KMS-11 (cell line): Measurements from ENCODE around the gene TTC27.
"Not testable (repeated sequence)": the region's sequence is repeated elsewhere in the genome, so short reads cannot be mapped to it uniquely, and the experiment has no call there.

Source experiments
- H2AFZ ChIP-seq: fragments of 200-600 bp; sonication (generic); 2 replicates; pipeline ENCODE4 v1.6.1; 2016; ENCODE audit warnings: antibody characterized with exemption, mixed run types, low read depth
- H3K27ac ChIP-seq: fragments of 200-600 bp; sonication (generic); 2 replicates; pipeline ENCODE4 v1.6.1; 2016; ENCODE audit warnings: mild to moderate bottlenecking, mixed run types
- H3K27me3 ChIP-seq: fragments of 200-600 bp; sonication (generic); 2 replicates; pipeline ENCODE4 v1.6.1; 2017; ENCODE audit warnings: mild to moderate bottlenecking, low read depth, mixed run types, moderate library complexity; ENCODE audit not compliant: insufficient read depth
- H3K36me3 ChIP-seq: fragments of 200-600 bp; sonication (generic); 2 replicates; pipeline ENCODE4 v1.6.1; 2017; ENCODE audit warnings: mild to moderate bottlenecking, mixed run types; ENCODE audit not compliant: insufficient read depth
- H3K4me1 ChIP-seq: fragments of 200-600 bp; sonication (generic); 2 replicates; pipeline ENCODE4 v1.6.1; 2016; ENCODE audit warnings: mild to moderate bottlenecking, low read depth, mixed run types; ENCODE audit not compliant: poor library complexity, severe bottlenecking
- H3K4me2 ChIP-seq: fragments of 200-600 bp; sonication (generic); 2 replicates; pipeline ENCODE4 v1.7.0; 2016; ENCODE audit warnings: mild to moderate bottlenecking, mixed run types
- H3K4me3 ChIP-seq: fragments of 200-600 bp; sonication (generic); IDR thresholded peaks from 2 replicates; pipeline ENCODE4 v1.6.1; 2017; ENCODE audit warnings: low read depth, low read length, mixed read lengths; ENCODE audit not compliant: insufficient read depth
- H3K79me2 ChIP-seq: fragments of 200-600 bp; sonication (generic); 2 replicates; pipeline ENCODE4 v1.6.1; 2016; ENCODE audit warnings: low read depth, mixed run types; ENCODE audit not compliant: insufficient read depth
- H3K9ac ChIP-seq: fragments of 200-600 bp; sonication (generic); 2 replicates; pipeline ENCODE4 v1.6.1; 2016; ENCODE audit warnings: mild to moderate bottlenecking, mixed run types
- H4K20me1 ChIP-seq: fragments of 200-600 bp; sonication (generic); 2 replicates; pipeline ENCODE4 v1.6.1; 2016; ENCODE audit warnings: mild to moderate bottlenecking, mixed run types; ENCODE audit not compliant: insufficient read depth
- TF ChIP-seq, protein P1 (sequence below): fragments of 200-600 bp; sonication (generic); conservative IDR thresholded peaks from 2 replicates; pipeline ENCODE4 v1.6.1; 2017; ENCODE audit warnings: low read depth, mild to moderate bottlenecking, antibody characterized with exemption, low read length, moderate library complexity, mixed read lengths

Gene TTC27

DNA sequence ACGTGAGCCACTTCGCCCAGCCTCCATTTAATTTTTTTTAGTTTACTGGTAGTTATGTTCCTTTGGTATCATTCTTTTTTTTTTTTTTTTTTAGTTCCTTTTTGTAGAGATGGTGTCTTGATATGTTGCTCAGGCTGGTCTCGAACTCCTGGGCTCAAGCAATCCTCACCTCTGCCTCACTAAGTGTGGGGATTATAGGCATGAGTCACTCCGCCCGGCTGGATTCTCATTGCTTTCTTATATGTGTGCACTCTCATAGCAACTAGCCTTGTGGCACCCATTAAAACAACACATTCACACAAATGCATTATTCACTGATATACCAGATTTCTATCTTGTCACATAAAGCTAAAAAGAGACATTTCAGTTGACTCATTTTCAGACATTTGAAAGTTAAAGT, 4.2 kb downstream of the TTC27 start:
- no peaks in the 10 kb centered on the region for H3K36me3 ChIP-seq
- no peaks in the 10 kb centered on the region for H4K20me1 ChIP-seq
- no peak overlapping the region for H3K27ac ChIP-seq
- H3K4me1 ChIP-seq = peaks cover 6% of the 10 kb centered on the region
- peaks cover 13% of the 10 kb centered on the region for H3K79me2 ChIP-seq
- no peaks in the 10 kb centered on the region for H3K27me3 ChIP-seq
- TF ChIP-seq, protein P1, sequence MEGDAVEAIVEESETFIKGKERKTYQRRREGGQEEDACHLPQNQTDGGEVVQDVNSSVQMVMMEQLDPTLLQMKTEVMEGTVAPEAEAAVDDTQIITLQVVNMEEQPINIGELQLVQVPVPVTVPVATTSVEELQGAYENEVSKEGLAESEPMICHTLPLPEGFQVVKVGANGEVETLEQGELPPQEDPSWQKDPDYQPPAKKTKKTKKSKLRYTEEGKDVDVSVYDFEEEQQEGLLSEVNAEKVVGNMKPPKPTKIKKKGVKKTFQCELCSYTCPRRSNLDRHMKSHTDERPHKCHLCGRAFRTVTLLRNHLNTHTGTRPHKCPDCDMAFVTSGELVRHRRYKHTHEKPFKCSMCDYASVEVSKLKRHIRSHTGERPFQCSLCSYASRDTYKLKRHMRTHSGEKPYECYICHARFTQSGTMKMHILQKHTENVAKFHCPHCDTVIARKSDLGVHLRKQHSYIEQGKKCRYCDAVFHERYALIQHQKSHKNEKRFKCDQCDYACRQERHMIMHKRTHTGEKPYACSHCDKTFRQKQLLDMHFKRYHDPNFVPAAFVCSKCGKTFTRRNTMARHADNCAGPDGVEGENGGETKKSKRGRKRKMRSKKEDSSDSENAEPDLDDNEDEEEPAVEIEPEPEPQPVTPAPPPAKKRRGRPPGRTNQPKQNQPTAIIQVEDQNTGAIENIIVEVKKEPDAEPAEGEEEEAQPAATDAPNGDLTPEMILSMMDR = no peak
- H3K4me3 ChIP-seq = no peak overlapping the region
- no peak overlapping the region for H2AFZ ChIP-seq
- H3K4me2 ChIP-seq = no peak overlapping the region
- H3K9ac ChIP-seq = no peak overlapping the region

DNA sequence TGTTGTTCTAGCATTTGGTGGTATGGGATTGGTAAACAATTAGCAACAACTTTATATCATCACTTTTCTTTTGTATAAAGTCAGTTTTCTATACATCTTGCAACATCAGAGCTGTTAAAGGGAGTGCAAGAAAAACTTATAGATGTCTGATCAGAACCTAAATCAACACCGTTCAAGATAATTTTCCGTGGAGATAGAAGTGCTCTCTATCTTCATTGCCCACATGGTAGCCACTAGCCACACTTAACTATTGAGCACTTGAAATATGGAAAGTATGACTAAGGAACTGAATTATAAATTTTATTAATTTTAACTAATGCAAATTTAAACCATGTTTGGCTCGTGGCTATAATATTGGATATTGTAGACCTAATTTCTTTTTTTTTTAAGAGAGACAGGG, 5.2 kb downstream of the TTC27 start:
- H3K4me3 ChIP-seq = no peak overlapping the region
- H3K4me2 ChIP-seq = no peak overlapping the region
- no peaks in the 10 kb centered on the region for H4K20me1 ChIP-seq
- H3K79me2 ChIP-seq = peaks cover 13% of the 10 kb centered on the region
- no peak overlapping the region for H3K27ac ChIP-seq
- no peaks in the 10 kb centered on the region for H3K36me3 ChIP-seq
- H3K27me3 ChIP-seq = no peaks in the 10 kb centered on the region
- peaks cover 6% of the 10 kb centered on the region for H3K4me1 ChIP-seq
- H3K9ac ChIP-seq = no peak overlapping the region
- H2AFZ ChIP-seq = no peak overlapping the region
- TF ChIP-seq, protein P1 = no peak

DNA sequence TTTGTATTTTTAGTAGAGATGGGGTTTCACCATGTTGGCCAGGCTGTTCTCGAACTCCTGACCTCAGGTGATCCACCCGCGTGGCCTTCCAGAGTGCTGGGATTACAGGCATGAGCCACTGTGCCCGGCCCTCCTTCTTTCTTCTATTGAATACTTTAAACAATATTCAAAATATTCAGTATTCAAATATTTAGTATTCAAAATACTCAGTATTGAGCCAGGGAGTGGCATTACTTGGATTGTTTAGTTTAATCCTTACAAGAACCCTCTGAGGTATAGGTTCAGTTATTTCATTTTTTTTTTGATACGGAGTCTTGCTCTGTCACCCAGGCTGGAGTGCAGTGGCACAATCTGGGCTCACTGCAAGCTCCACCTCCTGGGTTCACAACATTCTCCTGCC, 10.7 kb downstream of the TTC27 start:
- H3K79me2 ChIP-seq, H3K4me3 ChIP-seq, H3K4me2 ChIP-seq, H2AFZ ChIP-seq, H3K9ac ChIP-seq, H3K27me3 ChIP-seq, H4K20me1 ChIP-seq, H3K27ac ChIP-seq, H3K4me1 ChIP-seq: not testable (repeated sequence)
- peaks cover 10% of the 10 kb centered on the region; the same call in 1 of the 2 replicates for H3K36me3 ChIP-seq

DNA sequence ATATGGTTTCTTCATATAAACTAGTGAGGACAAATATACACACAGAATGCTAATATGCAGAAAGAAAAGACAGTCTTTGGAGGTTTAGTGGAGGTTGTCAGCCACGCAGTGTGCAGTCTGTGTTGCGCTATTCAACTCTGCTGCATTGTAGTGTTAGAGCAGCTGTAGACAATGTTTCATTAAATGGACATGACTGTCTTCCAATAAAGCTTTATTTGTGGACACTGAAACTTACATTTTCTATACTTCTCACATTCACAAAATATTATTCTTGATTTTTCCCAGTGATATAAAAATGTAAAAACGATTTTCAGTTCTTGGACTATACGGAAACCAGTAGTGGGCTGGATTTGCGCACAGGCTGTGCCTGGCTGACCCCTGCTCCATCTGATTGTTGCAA, 13.3 kb downstream of the TTC27 start:
- Histone ChIP-seq H4K20me1 (no peaks in the 10 kb centered on the region), H3K27ac (no peak overlapping the region), H2AFZ (no peak overlapping the region), H3K79me2 (no peaks in the 10 kb centered on the region), H3K4me2 (no peak overlapping the region), H3K9ac (no peak overlapping the region), H3K36me3 (peaks cover 10% of the 10 kb centered on the region; the same call in 1 of the 2 replicates), H3K4me1 (no peaks in the 10 kb centered on the region), H3K27me3 (no peaks in the 10 kb centered on the region), H3K4me3 (no peak overlapping the region)
- TF ChIP-seq, protein P1 = no peak

DNA sequence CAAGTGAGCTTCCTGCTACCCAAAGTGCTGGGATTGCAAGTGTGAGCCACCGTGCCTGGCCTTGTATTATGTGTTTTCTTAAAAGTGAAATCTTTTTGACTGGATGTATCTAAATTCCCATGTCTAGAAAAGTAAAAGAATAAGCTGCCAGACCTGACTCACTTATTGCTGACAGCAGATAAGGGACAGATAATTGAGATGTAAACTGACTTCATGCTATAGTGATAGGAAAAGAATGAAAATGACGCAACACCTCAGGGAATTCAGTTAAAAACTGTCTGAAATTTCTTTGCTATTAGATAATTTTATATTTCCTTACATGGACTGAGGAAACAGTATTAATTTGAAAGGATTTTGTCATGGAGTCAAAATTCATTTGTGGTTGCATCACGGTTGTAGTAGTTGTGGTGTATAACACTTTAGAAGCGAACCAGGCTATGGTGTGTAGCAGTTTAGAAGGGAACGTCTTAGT, 19.4 kb downstream of the TTC27 start:
- Histone ChIP-seq H3K36me3 (no peaks in the 10 kb centered on the region; the same call in 1 of the 2 replicates), H4K20me1 (no peaks in the 10 kb centered on the region), H3K9ac (no peak overlapping the region), H3K4me2 (no peak overlapping the region), H3K27ac (no peak overlapping the region), H3K4me1 (no peaks in the 10 kb centered on the region), H3K27me3 (no peaks in the 10 kb centered on the region), H3K4me3 (no peak overlapping the region), H3K79me2 (no peaks in the 10 kb centered on the region), H2AFZ (no peak overlapping the region)
- TF ChIP-seq, protein P1 = no peak
